Measurements from ENCODE around the gene CRB1. TPM values are rescaled to one million over a fixed set of nuclear protein-coding genes. Genes with fewer than 3 reads are reported as not detected.

CRB1 gene
- total RNA-seq, 4 donors from 2014 or later, result 0.12 to 0.54 (median 0.33) TPM

GRCh38 chr1:197358959-197359358, 90.9 kb downstream of the CRB1 start:
- Histone ChIP-seq H3K4me3 (no peak overlapping the region), H3K27me3 (no peaks in the 10 kb centered on the region), H3K36me3 (no peaks in the 10 kb centered on the region), H3K9me3 (no peaks in the 10 kb centered on the region), H3K27ac (no peak overlapping the region), H3K4me1 (no peaks in the 10 kb centered on the region)
- ATAC-seq, result no peak
- WGBS, 2 donors (ENCODE audit: low coverage in 1 of 2), result 19 to 20% methylated on average over 1 of the region's 1 CpG
- no peak for TF ChIP-seq POLR2AphosphoS5 (IDR thresholded peaks at IDR 0.05)
- no peak for TF ChIP-seq POLR2A (IDR thresholded peaks at IDR 0.05)
- no peak for TF ChIP-seq EP300 (IDR thresholded peaks at IDR 0.05)
- TF ChIP-seq CTCF (IDR thresholded peaks at IDR 0.05), result no peak

GRCh38 chr1:197360068-197360467, 92.0 kb downstream of the CRB1 start:
- Histone ChIP-seq H3K4me3 (no peak overlapping the region), H3K4me1 (no peaks in the 10 kb centered on the region), H3K27me3 (no peaks in the 10 kb centered on the region), H3K27ac (no peak overlapping the region), H3K9me3 (no peaks in the 10 kb centered on the region), H3K36me3 (no peaks in the 10 kb centered on the region)
- 60 to 66% methylated on average over 3 to 5 of the region's 5 CpGs for whole genome bisulfite sequencing, 2 donors (ENCODE audit: low coverage in 1 of 2)
- ATAC-seq, result no peak
- no peak for TF ChIP-seq POLR2AphosphoS5 (IDR thresholded peaks at IDR 0.05)
- no peak for TF ChIP-seq CTCF (IDR thresholded peaks at IDR 0.05)
- TF ChIP-seq POLR2A (IDR thresholded peaks at IDR 0.05), result no peak
- TF ChIP-seq EP300 (IDR thresholded peaks at IDR 0.05), result no peak

GRCh38 chr1:197362871-197363270, 94.8 kb downstream of the CRB1 start:
- TF ChIP-seq POLR2A (IDR thresholded peaks at IDR 0.05) (no peak), CTCF (IDR thresholded peaks at IDR 0.05) (no peak), EP300 (IDR thresholded peaks at IDR 0.05) (no peak), POLR2AphosphoS5 (IDR thresholded peaks at IDR 0.05) (no peak)
- Histone ChIP-seq H3K27ac (no peak overlapping the region), H3K4me3 (no peak overlapping the region), H3K36me3 (no peaks in the 10 kb centered on the region), H3K27me3 (no peaks in the 10 kb centered on the region), H3K4me1 (no peaks in the 10 kb centered on the region), H3K9me3 (no peaks in the 10 kb centered on the region)
- ATAC-seq, result no peak

- no peaks in the 10 kb centered on the region for H3K36me3 ChIP-seq
- no peaks in the 10 kb centered on the region for H3K4me1 ChIP-seq
- no peak overlapping the region for H3K4me3 ChIP-seq
- ATAC-seq, result no peak
- TF ChIP-seq CTCF (IDR thresholded peaks at IDR 0.05) (no peak), EP300 (IDR thresholded peaks at IDR 0.05) (no peak), POLR2A (IDR thresholded peaks at IDR 0.05) (no peak), POLR2AphosphoS5 (IDR thresholded peaks at IDR 0.05) (no peak)
- WGBS, 2 donors (ENCODE audit: low coverage in 1 of 2), result 91 to 97% methylated on average over 13 of the region's 14 CpGs
- H3K27ac ChIP-seq, result no peak overlapping the region
- H3K9me3 ChIP-seq, result no peaks in the 10 kb centered on the region
- no peaks in the 10 kb centered on the region for H3K27me3 ChIP-seq
These were observed 95.8 kb downstream of the CRB1 start for GRCh38 chr1:197363855-197364254.

GRCh38 chr1:197366996-197367395, 98.9 kb downstream of the CRB1 start:
- no peak overlapping the region for H3K27ac ChIP-seq
- 86 to 90% methylated on average over 1 to 2 of the region's 2 CpGs for WGBS, 2 donors (ENCODE audit: low coverage in 1 of 2)
- no peaks in the 10 kb centered on the region for H3K27me3 ChIP-seq
- ATAC-seq, result no peak
- TF ChIP-seq POLR2A (IDR thresholded peaks at IDR 0.05) (no peak), EP300 (IDR thresholded peaks at IDR 0.05) (no peak), CTCF (IDR thresholded peaks at IDR 0.05) (no peak), POLR2AphosphoS5 (IDR thresholded peaks at IDR 0.05) (no peak)
- H3K4me3 ChIP-seq, result no peak overlapping the region
- H3K4me1 ChIP-seq, result no peaks in the 10 kb centered on the region
- H3K9me3 ChIP-seq, result no peaks in the 10 kb centered on the region
- no peaks in the 10 kb centered on the region for H3K36me3 ChIP-seq

Measured in gastroesophageal sphincter (tissue), 4 donors.